Right lobe of liver (tissue), 4 donors: ENCODE data around the gene FCGR2B.

Experiments used
- CTCF ChIP-seq, 4 donors: fragments of 200-600 bp in 3 of 4; fragments of 450-650 bp in 1 of 4; IDR thresholded peaks; one replicate each; pipeline versions ENCODE4 v1.5.1 to v1.8.0; 2016 to 2022; ENCODE audit warnings: antibody characterized with exemption in 4 of 4, mild to moderate bottlenecking in 2 of 4
- POLR2A ChIP-seq: fragments of 450-650 bp; IDR thresholded peaks from one replicate; pipeline ENCODE4 v1.6.1; 2017; ENCODE audit warnings: antibody characterized with exemption, mild to moderate bottlenecking
- donor health status: DM: no; HTN: no; CAD: no.
- donor health status: DM: no; HTN: no; CAD: no.
- donor health status: DM: no; HTN: yes; CAD: no.

DNA sequence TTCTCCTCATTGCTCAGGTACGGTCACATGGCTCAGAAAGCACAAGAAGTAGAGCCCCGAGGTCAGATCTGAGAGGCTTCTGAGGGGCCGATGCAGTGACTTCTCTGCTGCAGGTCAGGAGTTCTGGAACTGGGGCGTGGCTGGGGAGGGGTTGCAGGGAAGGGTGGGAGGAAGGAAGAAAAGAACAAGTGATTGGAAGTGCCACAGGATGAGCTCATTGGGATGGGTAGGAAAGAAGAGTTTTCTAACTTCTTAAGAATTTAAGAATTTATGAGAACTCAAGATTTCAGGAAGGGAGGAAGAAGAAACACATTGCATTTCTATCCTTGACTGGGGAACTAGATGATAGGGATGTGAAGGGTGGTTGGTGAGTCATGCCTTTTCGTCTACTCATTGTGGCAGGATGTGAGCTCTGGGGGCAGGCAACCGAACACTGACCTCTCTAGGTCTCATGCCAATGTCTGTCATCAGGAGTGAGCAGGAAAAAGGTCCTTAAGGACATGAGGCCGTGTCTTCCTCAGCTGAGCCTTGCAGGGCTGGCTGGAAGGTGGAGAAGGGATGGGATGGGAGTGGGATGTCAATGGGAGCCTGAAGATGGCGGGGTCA, 58.9 kb downstream of the FCGR2B start:
- TF ChIP-seq CTCF (IDR thresholded peaks at IDR 0.05) (no peak), POLR2A (no peak)
